Tibial nerve (tissue), 4 donors: ENCODE data around the gene FAM72A. TPM values are rescaled to one million over a fixed set of nuclear protein-coding genes. Genes with fewer than 3 reads are reported as not detected.
"Not testable (repeated sequence)": the region's sequence is repeated elsewhere in the genome, so short reads cannot be mapped to it uniquely, and the experiment has no call there.

ENCODE experiments used
- DNase-seq, 2 donors: peaks; one replicate each; pipeline ENCODE4 v3.0.0-alpha.2; 2019; ENCODE audit warnings: low spot score in 2 of 2
- H3K27ac ChIP-seq, 4 donors: fragments of 200-600 bp; sonication (generic) in 3 of 4; one replicate each; pipeline ENCODE4 v1.5.1; 2017 to 2019; ENCODE audit warnings: mild to moderate bottlenecking in 1 of 4
- H3K27me3 ChIP-seq, 2 donors: fragments of 200-600 bp; sonication (generic) in 1 of 2; one replicate each; pipeline versions ENCODE4 v1.5.1 to v1.6.0; 2017 to 2019
- H3K36me3 ChIP-seq, 3 donors: fragments of 200-600 bp; sonication (generic); one replicate each; pipeline ENCODE4 v1.5.1; 2018 to 2019
- H3K4me1 ChIP-seq, 4 donors: fragments of 200-600 bp; sonication (generic) in 3 of 4; one replicate each; pipeline ENCODE4 v1.5.1; 2017 to 2019
- H3K4me3 ChIP-seq, 4 donors: fragments of 200-600 bp; sonication (generic) in 3 of 4; one replicate each; pipeline ENCODE4 v1.5.1; 2017 to 2019; ENCODE audit warnings: mild to moderate bottlenecking in 1 of 4, moderate library complexity in 1 of 4
- H3K9me3 ChIP-seq, 4 donors: fragments of 200-600 bp; sonication (generic) in 3 of 4; one replicate each; pipeline ENCODE4 v1.5.1; 2017 to 2019
- EP300 ChIP-seq, 2 donors: sonication (generic); formaldehyde crosslinking; IDR thresholded peaks; one replicate each; pipeline ENCODE4 v1.6.1; 2017; ENCODE audit warnings: antibody characterized with exemption in 2 of 2, mild to moderate bottlenecking in 1 of 2
- WGBS, 2 donors: methylation state at CpG; one replicate each; pipeline ENCODE4 v1.1.5; 2018; 5-methylcytosine and 5-hydroxymethylcytosine counted together
- total RNA-seq, 4 donors: library from RNA; depleted of rRNA; stranded (reverse); fragments of >200 nt; gene quantifications; one replicate each; pipeline ENCODE4 v1.1.0, GENCODE V29; 2016
- TF ChIP-seq, protein P1 (sequence below), 5 experiments: fragments of 200-600 bp in 3 of 5; fragments of 450-650 bp in 2 of 5; sonication (generic) in 3 of 5; IDR thresholded peaks; one replicate each; pipeline ENCODE4 v1.5.1; 2016 to 2019; ENCODE audit warnings: antibody characterized with exemption in 5 of 5, mild to moderate bottlenecking in 3 of 5, moderate library complexity in 2 of 5

The FAM72A gene
- total RNA-seq, result 1 to 10 TPM in 3 of 4 donors, not detected in 1; 1.3 to 3.9 (median 2.9) TPM

GRCh38 chr1:206202789-206203363 lies at the start of gene FAM72A:
FAM72A (minus strand) TSS chr1:206202839; CDS start chr1:206202025, 814 bp downstream.
- WGBS, 2 donors, result 0 to 2% methylated on average over 11 to 14 of the region's 36 CpGs
- not testable (repeated sequence) for H3K27me3 ChIP-seq, H3K9me3 ChIP-seq, H3K36me3 ChIP-seq, H3K4me1 ChIP-seq
- Histone ChIP-seq H3K4me3 (peak within 1 kb of the TSS in 3 of 4 donors; percentile 43 to 62 (median 55)), H3K27ac (peak within 1 kb of the TSS; percentile 78 to 95 (median 86))
- TF ChIP-seq EP300 (IDR thresholded peaks at IDR 0.05), result peak in 1 of 2 donors; percentile 19
- TF ChIP-seq, protein P1, sequence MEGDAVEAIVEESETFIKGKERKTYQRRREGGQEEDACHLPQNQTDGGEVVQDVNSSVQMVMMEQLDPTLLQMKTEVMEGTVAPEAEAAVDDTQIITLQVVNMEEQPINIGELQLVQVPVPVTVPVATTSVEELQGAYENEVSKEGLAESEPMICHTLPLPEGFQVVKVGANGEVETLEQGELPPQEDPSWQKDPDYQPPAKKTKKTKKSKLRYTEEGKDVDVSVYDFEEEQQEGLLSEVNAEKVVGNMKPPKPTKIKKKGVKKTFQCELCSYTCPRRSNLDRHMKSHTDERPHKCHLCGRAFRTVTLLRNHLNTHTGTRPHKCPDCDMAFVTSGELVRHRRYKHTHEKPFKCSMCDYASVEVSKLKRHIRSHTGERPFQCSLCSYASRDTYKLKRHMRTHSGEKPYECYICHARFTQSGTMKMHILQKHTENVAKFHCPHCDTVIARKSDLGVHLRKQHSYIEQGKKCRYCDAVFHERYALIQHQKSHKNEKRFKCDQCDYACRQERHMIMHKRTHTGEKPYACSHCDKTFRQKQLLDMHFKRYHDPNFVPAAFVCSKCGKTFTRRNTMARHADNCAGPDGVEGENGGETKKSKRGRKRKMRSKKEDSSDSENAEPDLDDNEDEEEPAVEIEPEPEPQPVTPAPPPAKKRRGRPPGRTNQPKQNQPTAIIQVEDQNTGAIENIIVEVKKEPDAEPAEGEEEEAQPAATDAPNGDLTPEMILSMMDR (IDR thresholded peaks at IDR 0.05), result peak in 2 of 5 experiments; percentile 12 to 50
- peak; percentile 94 to 96 for DNase-seq

DNA sequence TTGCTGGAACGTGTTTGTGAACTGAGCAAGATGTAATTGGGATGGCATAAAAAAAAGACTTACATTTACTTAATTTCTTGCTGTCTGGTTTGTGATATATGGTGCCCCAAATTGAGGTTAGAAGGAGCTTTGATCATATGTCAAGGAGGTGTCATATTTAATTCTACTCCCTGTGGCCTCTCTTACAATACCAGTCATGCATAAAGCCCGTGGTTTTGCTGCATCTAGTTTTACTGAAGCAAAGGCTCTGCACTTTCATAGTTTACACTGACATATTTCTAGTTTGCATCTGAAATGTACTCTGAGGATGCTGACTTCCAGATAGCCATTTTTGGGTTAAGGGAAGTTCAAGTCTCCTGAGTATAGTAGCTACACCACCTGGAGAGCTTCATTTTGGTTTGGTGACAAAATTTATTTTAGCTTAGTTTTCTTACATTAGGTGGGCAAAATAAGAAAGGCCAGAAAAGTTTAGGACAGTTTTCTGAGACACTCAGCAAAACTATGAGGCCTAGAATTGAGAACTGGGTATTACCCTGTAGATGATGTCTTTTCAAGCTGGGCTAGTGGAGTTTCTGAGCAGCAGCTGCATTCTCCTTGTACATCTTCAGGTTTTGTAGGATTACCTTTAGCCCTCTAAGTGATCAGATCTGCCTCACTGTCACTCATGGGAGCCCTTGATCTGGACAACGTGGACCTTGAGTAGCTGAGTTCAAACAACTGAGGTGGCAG lies 48.5 kb upstream of the FAM72A start:
- WGBS, 2 donors, result 60 to 68% methylated on average over 2 of the region's 3 CpGs
- H3K4me3 ChIP-seq, H3K36me3 ChIP-seq, DNase-seq, H3K4me1 ChIP-seq, H3K27ac ChIP-seq, H3K9me3 ChIP-seq, H3K27me3 ChIP-seq: not testable (repeated sequence)

GRCh38 chr1:206246129-206246886 lies 43.7 kb upstream of the FAM72A start:
- no CpG with 5 or more reads among the region's 10 CpGs for WGBS, 2 donors

DNA sequence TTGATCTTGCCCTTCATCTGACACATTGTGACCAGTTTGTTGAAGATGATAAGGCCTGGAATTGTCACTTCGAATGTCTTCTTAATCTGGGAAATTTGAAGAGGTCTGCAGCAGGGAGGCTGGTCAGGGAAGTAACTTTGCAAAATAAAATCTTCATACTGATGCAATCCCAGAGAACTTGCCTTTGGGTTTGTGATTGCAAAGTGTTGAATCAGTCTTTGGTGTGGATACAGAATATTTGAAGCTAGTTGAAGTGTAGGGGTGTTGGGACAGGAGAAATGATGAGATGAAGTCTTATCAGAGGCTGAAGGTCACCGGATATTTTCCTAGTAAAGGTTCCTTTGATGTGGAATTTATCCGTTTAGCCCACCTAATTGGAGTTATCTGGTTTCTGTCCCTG lies 42.8 kb upstream of the FAM72A start:
- not testable (repeated sequence) for H3K4me3 ChIP-seq, H3K27ac ChIP-seq, H3K36me3 ChIP-seq, H3K27me3 ChIP-seq, DNase-seq, H3K9me3 ChIP-seq, H3K4me1 ChIP-seq
- WGBS, 2 donors, result 72 to 76% methylated on average over 1 of the region's 3 CpGs

More at GRCh38 chr1:206246129-206246886, 43.7 kb upstream of the FAM72A start:
- not testable (repeated sequence) for H3K4me3 ChIP-seq, H3K4me1 ChIP-seq, H3K27ac ChIP-seq, H3K27me3 ChIP-seq, H3K9me3 ChIP-seq, H3K36me3 ChIP-seq, DNase-seq

GRCh38 chr1:206243335-206243734 lies 40.7 kb upstream of the FAM72A start:
- 31 to 51% methylated on average over 3 of the region's 3 CpGs for WGBS, 2 donors
- DNase-seq, H3K9me3 ChIP-seq, H3K4me1 ChIP-seq, H3K36me3 ChIP-seq, H3K27me3 ChIP-seq, H3K4me3 ChIP-seq, H3K27ac ChIP-seq: not testable (repeated sequence)

DNA sequence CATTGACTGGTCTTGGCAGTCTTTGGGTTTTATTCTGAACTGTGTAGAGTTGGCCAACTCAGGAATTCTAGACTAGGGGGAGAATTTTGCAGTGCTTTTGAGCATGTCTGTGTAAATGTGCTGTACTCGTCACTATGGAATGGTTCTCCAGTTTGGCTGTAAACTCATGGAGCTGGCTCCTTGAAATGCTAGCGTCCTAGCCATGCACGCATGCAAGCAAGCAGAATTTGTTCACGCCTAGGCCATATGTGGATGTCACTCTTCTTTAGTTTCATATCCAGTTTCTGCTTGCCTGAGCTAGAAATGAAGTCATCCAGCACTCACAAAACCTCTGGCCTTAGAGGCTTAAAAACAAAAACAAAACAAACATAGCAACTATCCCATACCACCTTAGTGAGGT lies 37.6 kb upstream of the FAM72A start:
- not testable (repeated sequence) for H3K36me3 ChIP-seq, H3K4me3 ChIP-seq, H3K27me3 ChIP-seq, H3K4me1 ChIP-seq, DNase-seq, H3K9me3 ChIP-seq, H3K27ac ChIP-seq
- WGBS, 2 donors, result 78 to 82% methylated on average over 3 to 4 of the region's 4 CpGs

- not testable (repeated sequence) for H3K9me3 ChIP-seq, H3K4me3 ChIP-seq, H3K36me3 ChIP-seq, H3K4me1 ChIP-seq, H3K27me3 ChIP-seq, DNase-seq, H3K27ac ChIP-seq
- WGBS, 2 donors, result no CpG with 5 or more reads among the region's 2 CpGs
Measured at GRCh38 chr1:206235190-206235589, 32.6 kb upstream of the FAM72A start.

DNA sequence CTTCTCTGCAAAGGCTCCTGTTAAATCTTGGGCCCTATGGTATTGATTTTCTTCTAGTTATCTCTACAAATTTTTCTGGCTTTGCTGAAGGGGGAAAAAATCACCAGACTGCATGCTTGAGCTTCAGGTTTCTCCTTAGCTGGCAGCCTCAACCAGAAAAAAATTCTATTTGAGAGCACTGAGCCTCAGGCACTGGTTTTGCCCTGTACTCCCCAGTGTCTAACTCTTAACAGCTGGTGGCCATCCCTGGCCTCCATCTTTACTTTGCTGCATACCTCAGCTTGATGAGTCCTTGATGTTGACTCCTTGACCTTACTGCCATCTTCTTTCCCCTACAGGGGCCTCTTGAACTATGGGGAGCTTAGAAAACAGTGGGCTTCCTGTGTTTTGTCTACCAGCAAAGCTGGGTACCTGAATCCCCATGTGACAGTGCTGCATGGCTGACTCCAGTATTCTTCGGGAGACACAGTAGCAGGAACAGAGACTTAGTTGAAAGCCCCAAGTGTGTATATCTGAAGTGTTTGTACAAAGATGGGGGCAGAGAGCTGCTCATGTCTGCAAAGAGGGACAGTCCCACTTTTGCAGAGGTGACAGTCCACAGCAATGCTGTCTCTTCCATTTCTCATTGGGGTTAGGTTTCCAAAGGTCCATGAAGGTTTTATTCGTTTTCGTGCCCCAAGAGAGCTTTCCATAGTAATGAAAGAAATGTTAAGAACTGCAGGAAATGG lies 31.7 kb upstream of the FAM72A start:
- not testable (repeated sequence) for H3K4me3 ChIP-seq, DNase-seq, H3K36me3 ChIP-seq, H3K27ac ChIP-seq, H3K9me3 ChIP-seq, H3K4me1 ChIP-seq, H3K27me3 ChIP-seq
- 81 to 88% methylated on average over 3 of the region's 3 CpGs for WGBS, 2 donors

GRCh38 chr1:206232970-206233645 lies 30.5 kb upstream of the FAM72A start:
- not testable (repeated sequence) for H3K27ac ChIP-seq, H3K4me1 ChIP-seq, DNase-seq, H3K27me3 ChIP-seq, H3K4me3 ChIP-seq, H3K36me3 ChIP-seq, H3K9me3 ChIP-seq
- 33 to 56% methylated on average over 2 of the region's 5 CpGs for WGBS, 2 donors

DNA sequence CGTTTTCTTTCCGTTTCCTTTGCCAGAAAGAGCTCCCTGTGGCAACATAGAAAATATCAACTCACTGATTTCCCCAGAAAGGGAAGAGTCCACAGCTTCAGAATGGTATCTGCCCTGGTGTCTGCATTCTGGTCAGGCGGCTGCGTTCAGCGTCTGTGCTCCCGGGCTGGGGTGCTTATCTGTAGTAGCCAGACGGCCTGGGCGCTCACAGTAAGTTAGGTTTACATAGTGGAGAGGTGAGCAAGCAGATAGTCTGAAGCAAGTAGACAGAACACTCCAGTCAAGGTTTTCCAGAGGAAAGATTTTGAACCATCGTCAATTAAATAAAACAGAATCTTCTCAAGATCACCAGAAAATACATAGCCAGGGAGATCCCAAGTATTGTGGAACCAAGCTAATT lies 29.4 kb upstream of the FAM72A start:
- DNase-seq, H3K27me3 ChIP-seq, H3K9me3 ChIP-seq, H3K4me1 ChIP-seq, H3K27ac ChIP-seq, H3K36me3 ChIP-seq, H3K4me3 ChIP-seq: not testable (repeated sequence)
- WGBS, 2 donors, result 75 to 91% methylated on average over 6 to 9 of the region's 9 CpGs

DNA sequence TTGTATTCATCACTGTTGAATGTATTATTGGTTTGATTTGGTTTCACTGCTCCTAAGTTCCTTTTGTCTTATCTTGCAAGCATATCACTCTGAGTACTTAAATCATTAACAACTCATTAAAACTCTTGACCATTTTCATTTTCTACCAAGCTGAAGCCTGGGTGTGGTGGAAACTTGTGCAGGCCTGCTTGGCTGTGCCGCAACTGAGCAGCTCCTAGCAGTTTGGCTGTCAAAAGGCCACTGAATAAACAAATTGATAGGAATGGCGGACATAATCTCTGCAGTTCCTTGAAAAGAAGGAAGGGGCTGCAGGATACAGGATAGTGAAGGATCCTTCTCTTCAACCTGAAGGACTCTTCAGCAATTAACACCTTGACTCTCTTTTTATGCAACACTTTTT lies 26.6 kb upstream of the FAM72A start:
- H3K36me3 ChIP-seq, DNase-seq, H3K4me3 ChIP-seq, H3K27me3 ChIP-seq, H3K27ac ChIP-seq, H3K9me3 ChIP-seq, H3K4me1 ChIP-seq: not testable (repeated sequence)
- 29 to 38% methylated on average over 2 of the region's 2 CpGs for WGBS, 2 donors
